HEK293T (cell line): ENCODE results near the gene KRR1.

ENCODE experiments used
- CTCF ChIA-PET: fragments of 350-600 bp; formaldehyde crosslinking; extraction: SDS; loops from one replicate; lab custom pipeline; 2021; ENCODE audit warnings: antibody characterized with exemption, inconsistent platforms; lab: Yijun Ruan, JAX
- POLR2A ChIA-PET: fragments of 350-600 bp; formaldehyde crosslinking; extraction: SDS; loops from one replicate; lab custom pipeline; 2020; ENCODE audit warnings: antibody characterized with exemption, inconsistent platforms; lab: Yijun Ruan, JAX
- DNase-seq: peaks from one replicate; pipeline ENCODE4 v3.0.0; 2012; ENCODE audit warnings: mixed read lengths; ENCODE audit errors: extremely low spot score
- ARNT ChIP-seq: fragments of 450-650 bp; IDR thresholded peaks from 2 replicates; pipeline ENCODE4 v1.6.1; 2017; ENCODE audit warnings: mild to moderate bottlenecking
- BHLHE40 ChIP-seq: fragments of 450-650 bp; IDR thresholded peaks from 2 replicates; pipeline ENCODE4 v1.6.1; 2016; ENCODE audit warnings: mild to moderate bottlenecking, moderate library complexity, borderline replicate concordance
- CTBP1 ChIP-seq: fragments of 450-650 bp; IDR thresholded peaks from 2 replicates; pipeline ENCODE4 v1.6.1; 2016; ENCODE audit warnings: borderline replicate concordance
- ELF4 ChIP-seq: fragments of 450-650 bp; IDR thresholded peaks from 2 replicates; pipeline ENCODE4 v1.6.1; 2017; ENCODE audit warnings: antibody characterized with exemption
- FOXA1 ChIP-seq: fragments of 450-650 bp; IDR thresholded peaks from 2 replicates; pipeline ENCODE4 v1.6.1; 2016; ENCODE audit warnings: mild to moderate bottlenecking
- FOXK2 ChIP-seq: fragments of 450-650 bp; IDR thresholded peaks from 2 replicates; pipeline ENCODE4 v1.6.1; 2016; ENCODE audit warnings: mild to moderate bottlenecking
- FOXM1 ChIP-seq: fragments of 450-650 bp; IDR thresholded peaks from 2 replicates; pipeline ENCODE4 v1.6.1; 2017; ENCODE audit warnings: mild to moderate bottlenecking, borderline replicate concordance
- HDGF ChIP-seq: fragments of 450-650 bp; IDR thresholded peaks from 2 replicates; pipeline ENCODE4 v1.6.1; 2017; ENCODE audit warnings: antibody characterized with exemption, borderline replicate concordance
- L3MBTL2 ChIP-seq: fragments of 450-650 bp; conservative IDR thresholded peaks from 2 replicates; pipeline ENCODE4 v1.6.1; 2016; ENCODE audit warnings: mild to moderate bottlenecking
- LEF1 ChIP-seq: fragments of 450-650 bp; IDR thresholded peaks from 2 replicates; pipeline ENCODE4 v1.6.1; 2017; ENCODE audit warnings: mild to moderate bottlenecking, borderline replicate concordance
- NFRKB ChIP-seq: fragments of 450-650 bp; IDR thresholded peaks from 2 replicates; pipeline ENCODE4 v1.6.1; 2016; ENCODE audit warnings: mild to moderate bottlenecking, moderate library complexity
- PKNOX1 ChIP-seq: fragments of 450-650 bp; IDR thresholded peaks from 2 replicates; pipeline ENCODE4 v1.6.1; 2016
- SP1 ChIP-seq: fragments of 450-650 bp; IDR thresholded peaks from 2 replicates; pipeline ENCODE4 v1.6.1; 2017
- SUZ12 ChIP-seq: fragments of 450-650 bp; IDR thresholded peaks from 2 replicates; pipeline ENCODE4 v1.6.1; 2016; ENCODE audit warnings: mild to moderate bottlenecking
- TARDBP ChIP-seq: fragments of 450-650 bp; IDR thresholded peaks from 2 replicates; pipeline ENCODE4 v1.6.1; 2016
- ZNF384 ChIP-seq: fragments of 450-650 bp; IDR thresholded peaks from 2 replicates; pipeline ENCODE4 v1.6.1; 2016

Gene KRR1

GRCh38 chr12:75553836-75554555, 42.6 kb upstream of the KRR1 start:
- TF ChIP-seq FOXA1: no peak
- TF ChIP-seq TARDBP: no peak
- TF ChIP-seq ZNF384: no peak
- TF ChIP-seq ARNT: no peak
- TF ChIP-seq ELF4: no peak
- no peak for TF ChIP-seq SP1
- no peak for TF ChIP-seq BHLHE40
- TF ChIP-seq CTBP1: no peak
- no peak for TF ChIP-seq LEF1
- no peak for TF ChIP-seq SUZ12
- no peak for TF ChIP-seq HDGF
- TF ChIP-seq PKNOX1: no peak
- ChIA-PET CTCF (interaction anchor here (0.5 kb wide), 1 partner anchor 1602 kb away, joined by 3 read pairs; no protein-coding TSS in a partner anchor), POLR2A (no interaction called here)
- DNase-seq: no peak

GRCh38 chr12:75553398-75553797, 42.0 kb upstream of the KRR1 start:
- CTCF ChIA-PET: interaction anchor here (0.5 kb wide), 1 partner anchor 1601 kb away, joined by 3 read pairs; no protein-coding TSS in a partner anchor
- POLR2A ChIA-PET: no interaction called here

GRCh38 chr12:75551477-75551876, 40.1 kb upstream of the KRR1 start:
- TF ChIP-seq HDGF (no peak), PKNOX1 (no peak), BHLHE40 (no peak), CTBP1 (no peak), ZNF384 (no peak)
- POLR2A ChIA-PET: no interaction called here
- no peak for DNase-seq
- CTCF ChIA-PET: no interaction called here

More at GRCh38 chr12:75553398-75553797, 42.0 kb upstream of the KRR1 start:
- TF ChIP-seq ZNF384 (no peak), ARNT (no peak), PKNOX1 (no peak), FOXK2 (no peak), SUZ12 (no peak), FOXM1 (no peak), SP1 (no peak), L3MBTL2 (no peak), NFRKB (no peak), BHLHE40 (no peak), LEF1 (no peak), FOXA1 (no peak), HDGF (no peak), CTBP1 (no peak), TARDBP (no peak), ELF4 (no peak)
- no peak for DNase-seq

- DNase-seq: no peak
- ChIA-PET CTCF (interaction anchor here (0.5 kb wide), 1 partner anchor 197 kb away, joined by 3 read pairs; no protein-coding TSS in a partner anchor), POLR2A (no interaction called here)
- TF ChIP-seq NFRKB (no peak), HDGF (no peak), FOXA1 (no peak), FOXK2 (no peak), PKNOX1 (no peak), ARNT (no peak), SUZ12 (no peak), ZNF384 (no peak), FOXM1 (no peak), ELF4 (no peak), LEF1 (no peak)
Measured at GRCh38 chr12:75550401-75551240, 39.2 kb upstream of the KRR1 start.

- CTCF ChIA-PET: no interaction called here
- DNase-seq: no peak
- TF ChIP-seq ELF4 (no peak), ARNT (no peak), LEF1 (no peak), BHLHE40 (no peak), HDGF (no peak), PKNOX1 (no peak), SP1 (no peak), NFRKB (no peak), L3MBTL2 (no peak), FOXM1 (no peak), ZNF384 (no peak), CTBP1 (no peak), SUZ12 (no peak), TARDBP (no peak)
- POLR2A ChIA-PET: no interaction called here
Measured at GRCh38 chr12:75549989-75550388, 38.6 kb upstream of the KRR1 start.
